MCF 10A (cell line): ENCODE data around the gene KMT2D. TPM values are rescaled to one million over a fixed set of nuclear protein-coding genes. Genes with fewer than 3 reads are reported as not detected.

ENCODE experiments used
- BruUV-seq: library from RNA; stranded (reverse); fragments of 400-500 nt; replicated peaks from 2 replicates; lab custom pipeline; 2021; lab: Mats Ljungman, UMichigan
- CTCF ChIA-PET: fragments of 300-600 bp; sonication (Branson Sonifier 250); formaldehyde crosslinking; extraction: SDS; loops from one replicate; lab custom pipeline; 2021; ENCODE audit warnings: antibody characterized with exemption, inconsistent platforms; lab: Yijun Ruan, JAX
- POLR2A ChIA-PET: fragments of 300-600, 350-650 bp; sonication (Branson Sonifier 250); formaldehyde crosslinking; extraction: SDS; loops from one replicate; lab custom pipeline; 2020; ENCODE audit warnings: antibody characterized with exemption, inconsistent platforms; lab: Yijun Ruan, JAX
- DNase-seq: peaks from one replicate; pipeline ENCODE4 v3.0.0-alpha.2; 2018; ENCODE audit not compliant: unreplicated experiment
- H3K27ac Mint-ChIP-seq: one replicate; pipeline ENCODE4 v1.8.0; 2022; ENCODE audit warnings: mild to moderate bottlenecking, low read depth, mixed read lengths; ENCODE audit not compliant: unreplicated experiment
- H3K27me3 Mint-ChIP-seq: one replicate; pipeline ENCODE4 v1.8.0; 2022; ENCODE audit warnings: mixed read lengths; ENCODE audit not compliant: insufficient read depth, unreplicated experiment
- H3K36me3 Mint-ChIP-seq: one replicate; pipeline ENCODE4 v1.8.0; 2022; ENCODE audit warnings: mild to moderate bottlenecking, moderate library complexity, mixed read lengths; ENCODE audit not compliant: insufficient read depth, unreplicated experiment
- H3K4me1 Mint-ChIP-seq: one replicate; pipeline ENCODE4 v1.8.0; 2022; ENCODE audit warnings: mixed read lengths; ENCODE audit not compliant: insufficient read depth, unreplicated experiment
- H3K4me3 Mint-ChIP-seq: one replicate; pipeline ENCODE4 v1.8.0; 2022; ENCODE audit warnings: mild to moderate bottlenecking, moderate library complexity, mixed read lengths; ENCODE audit not compliant: unreplicated experiment
- H3K9me3 Mint-ChIP-seq: one replicate; pipeline ENCODE4 v1.8.0; 2022; ENCODE audit warnings: mixed read lengths; ENCODE audit not compliant: unreplicated experiment
- CTCF ChIP-seq: fragments of 200-600 bp; IDR thresholded peaks from one replicate; pipeline ENCODE4 v1.8.0; 2022; ENCODE audit warnings: antibody characterized with exemption, mild to moderate bottlenecking; ENCODE audit not compliant: unreplicated experiment
- intact Hi-C: fragments of 100-400 bp; cut with micrococcal nuclease; formaldehyde crosslinking; loops from 2 replicates; pipeline ENCODE4 v1.14.1; 2022
- total RNA-seq: library from RNA; stranded (reverse); gene quantifications from 2 replicates; pipeline ENCODE4 v1.2.3, GENCODE V29; 2022

Gene KMT2D
- total RNA-seq, 1 experiment from 2014 or later, result 76.9 TPM

- Mint-ChIP-seq H3K4me1 (peaks cover 33% of the 10 kb centered on the region), H3K27ac (peak overlapping the region; percentile 89), H3K4me3 (peak overlapping the region; percentile 91), H3K9me3 (no peaks in the 10 kb centered on the region), H3K27me3 (no peaks in the 10 kb centered on the region), H3K36me3 (peaks cover 22% of the 10 kb centered on the region)
- intact Hi-C loops, result no loop called here
- no peak for DNase-seq
- ChIA-PET POLR2A (interaction anchor here (0.5 to 5.1 kb wide), 13 partner anchors 10 to 210 kb away, joined by 3 to 58 read pairs (median 6); partner anchors contain the start of genes ARF3, LMBR1L, RHEBL1 and TUBA1A), CTCF (interaction anchor here (1.2 to 2.3 kb wide), 2 partner anchors 11 to 71 kb away, joined by 5 to 9 read pairs; no protein-coding TSS in a partner anchor)
- TF ChIP-seq CTCF, result no peak
- BruUV-seq, result no TSS peak
Measured at GRCh38 chr12:49059045-49059298, 1.6 kb downstream of the KMT2D start.

GRCh38 chr12:49058366-49059044, 2.1 kb downstream of the KMT2D start:
- Mint-ChIP-seq H3K4me3 (peak overlapping the region; percentile 91), H3K27ac (peak overlapping the region; percentile 89), H3K9me3 (no peaks in the 10 kb centered on the region), H3K36me3 (peaks cover 26% of the 10 kb centered on the region), H3K4me1 (peaks cover 30% of the 10 kb centered on the region), H3K27me3 (no peaks in the 10 kb centered on the region)
- intact Hi-C loops, result no loop called here
- POLR2A ChIA-PET, result interaction anchor here (0.5 to 5.1 kb wide), 14 partner anchors 10 to 210 kb away, joined by 3 to 58 read pairs (median 6); partner anchors contain the start of genes ARF3, LMBR1L, RHEBL1 and TUBA1A
- TF ChIP-seq CTCF, result no peak
- CTCF ChIA-PET, result interaction anchor here (0.6 to 2.3 kb wide), 4 partner anchors 30 to 164 kb away, joined by 3 to 9 read pairs (median 4); no protein-coding TSS in a partner anchor
- DNase-seq, result no peak
- no TSS peak for BruUV-seq

- Mint-ChIP-seq H3K27me3 (no peaks in the 10 kb centered on the region), H3K27ac (peak overlapping the region; percentile 89), H3K9me3 (no peaks in the 10 kb centered on the region), H3K4me3 (peak overlapping the region; percentile 91), H3K36me3 (peaks cover 29% of the 10 kb centered on the region), H3K4me1 (peaks cover 30% of the 10 kb centered on the region)
- TF ChIP-seq CTCF, result no peak
- BruUV-seq, result no TSS peak
- POLR2A ChIA-PET, result interaction anchor here (0.7 to 5.1 kb wide), 12 partner anchors 9 to 208 kb away, joined by 3 to 58 read pairs (median 6); partner anchors contain the start of genes ARF3, LMBR1L, RHEBL1 and TUBA1A
- CTCF ChIA-PET, result interaction anchor here (0.6 to 2.3 kb wide), 4 partner anchors 30 to 928 kb away, joined by 3 to 9 read pairs (median 4); no protein-coding TSS in a partner anchor
- intact Hi-C loops, result no loop called here
- no peak for DNase-seq
Measured at GRCh38 chr12:49057888-49058287, 2.7 kb downstream of the KMT2D start.
